ENCODE data around the gene ROBO1. TPM values are rescaled to one million over a fixed set of nuclear protein-coding genes. Genes with fewer than 3 reads are reported as not detected.
"Not testable (repeated sequence)": the region's sequence is repeated elsewhere in the genome, so short reads cannot be mapped to it uniquely, and the experiment has no call there.

The ROBO1 gene
- total RNA-seq, 1 experiment from 2014 or later = 32.2 TPM

GRCh38 chr3:78751266-78751665, 1016.5 kb downstream of the ROBO1 start:
- H3K9me3 Mint-ChIP-seq (ENCODE audit: unreplicated experiment) = no peaks in the 10 kb centered on the region
- DNase-seq (ENCODE audit: unreplicated experiment) = no peak
- H3K27ac Mint-ChIP-seq (ENCODE audit: low read depth, unreplicated experiment) = no peak overlapping the region
- H3K4me3 Mint-ChIP-seq (ENCODE audit: unreplicated experiment) = no peak overlapping the region
- no peaks in the 10 kb centered on the region for H3K27me3 Mint-ChIP-seq (ENCODE audit: insufficient read depth, unreplicated experiment)
- intact Hi-C loops (cut with micrococcal nuclease) = no loop called here
- peaks cover 13% of the 10 kb centered on the region for H3K4me1 Mint-ChIP-seq (ENCODE audit: insufficient read depth, unreplicated experiment)
- CTCF ChIA-PET = interaction anchor here (0.5 kb wide), 1 partner anchor 11 kb away, joined by 3 read pairs; no protein-coding TSS in a partner anchor
- H3K36me3 Mint-ChIP-seq (ENCODE audit: insufficient read depth, unreplicated experiment) = no peaks in the 10 kb centered on the region
- no peak for TF ChIP-seq CTCF (IDR thresholded peaks at IDR 0.05; ENCODE audit: unreplicated experiment)
- POLR2A ChIA-PET = interaction anchor here (0.9 kb wide), 1 partner anchor 11 kb away, joined by 3 read pairs; no protein-coding TSS in a partner anchor
- no TSS peak for BruUV-seq (replicated peaks)

- intact Hi-C loops (cut with micrococcal nuclease); BruUV-seq (replicated peaks); H3K27me3 Mint-ChIP-seq (ENCODE audit: insufficient read depth, unreplicated experiment); H3K27ac Mint-ChIP-seq (ENCODE audit: low read depth, unreplicated experiment); H3K4me3 Mint-ChIP-seq (ENCODE audit: unreplicated experiment); DNase-seq (ENCODE audit: unreplicated experiment); CTCF ChIA-PET; H3K9me3 Mint-ChIP-seq (ENCODE audit: unreplicated experiment); H3K36me3 Mint-ChIP-seq (ENCODE audit: insufficient read depth, unreplicated experiment): not testable (repeated sequence)
- POLR2A ChIA-PET = interaction anchor here (0.9 kb wide), 1 partner anchor 10 kb away, joined by 3 read pairs; no protein-coding TSS in a partner anchor
- peaks cover 13% of the 10 kb centered on the region for H3K4me1 Mint-ChIP-seq (ENCODE audit: insufficient read depth, unreplicated experiment)
These were observed 1017.5 kb downstream of the ROBO1 start for GRCh38 chr3:78750291-78750690.

- Mint-ChIP-seq H3K9me3 (ENCODE audit: unreplicated experiment) (no peaks in the 10 kb centered on the region), H3K4me3 (ENCODE audit: unreplicated experiment) (no peak overlapping the region), H3K36me3 (ENCODE audit: insufficient read depth, unreplicated experiment) (no peaks in the 10 kb centered on the region), H3K27ac (ENCODE audit: low read depth, unreplicated experiment) (no peak overlapping the region), H3K27me3 (ENCODE audit: insufficient read depth, unreplicated experiment) (no peaks in the 10 kb centered on the region), H3K4me1 (ENCODE audit: insufficient read depth, unreplicated experiment) (peaks cover 6% of the 10 kb centered on the region)
- no peak for DNase-seq (ENCODE audit: unreplicated experiment)
- intact Hi-C loops (cut with micrococcal nuclease) = no loop called here
- no TSS peak for BruUV-seq (replicated peaks)
- CTCF ChIA-PET = no interaction called here
- no peak for TF ChIP-seq CTCF (IDR thresholded peaks at IDR 0.05; ENCODE audit: unreplicated experiment)
- POLR2A ChIA-PET = no interaction called here
These were observed 1018.7 kb downstream of the ROBO1 start for GRCh38 chr3:78749056-78749455.

GRCh38 chr3:78745847-78746246, 1022.0 kb downstream of the ROBO1 start:
- DNase-seq (ENCODE audit: unreplicated experiment) = no peak
- intact Hi-C loops (cut with micrococcal nuclease) = no loop called here
- ChIA-PET POLR2A (no interaction called here), CTCF (no interaction called here)
- TF ChIP-seq CTCF (IDR thresholded peaks at IDR 0.05; ENCODE audit: unreplicated experiment) = no peak
- no peaks in the 10 kb centered on the region for H3K4me1 Mint-ChIP-seq (ENCODE audit: insufficient read depth, unreplicated experiment)
- no peaks in the 10 kb centered on the region for H3K36me3 Mint-ChIP-seq (ENCODE audit: insufficient read depth, unreplicated experiment)
- H3K27ac Mint-ChIP-seq (ENCODE audit: low read depth, unreplicated experiment) = no peak overlapping the region
- no TSS peak for BruUV-seq (replicated peaks)
- H3K27me3 Mint-ChIP-seq (ENCODE audit: insufficient read depth, unreplicated experiment) = no peaks in the 10 kb centered on the region
- no peak overlapping the region for H3K4me3 Mint-ChIP-seq (ENCODE audit: unreplicated experiment)
- no peaks in the 10 kb centered on the region for H3K9me3 Mint-ChIP-seq (ENCODE audit: unreplicated experiment)

- no peak for TF ChIP-seq CTCF (IDR thresholded peaks at IDR 0.05; ENCODE audit: unreplicated experiment)
- Mint-ChIP-seq H3K27me3 (ENCODE audit: insufficient read depth, unreplicated experiment) (no peaks in the 10 kb centered on the region), H3K4me3 (ENCODE audit: unreplicated experiment) (no peak overlapping the region), H3K36me3 (ENCODE audit: insufficient read depth, unreplicated experiment) (no peaks in the 10 kb centered on the region), H3K4me1 (ENCODE audit: insufficient read depth, unreplicated experiment) (peaks cover 8% of the 10 kb centered on the region), H3K9me3 (ENCODE audit: unreplicated experiment) (no peaks in the 10 kb centered on the region), H3K27ac (ENCODE audit: low read depth, unreplicated experiment) (no peak overlapping the region)
- CTCF ChIA-PET = no interaction called here
- DNase-seq (ENCODE audit: unreplicated experiment) = no peak
- BruUV-seq (replicated peaks) = no TSS peak
- POLR2A ChIA-PET = interaction anchor here (0.6 to 0.8 kb wide), 2 partner anchors 12 to 187 kb away, joined by 3 read pairs; no protein-coding TSS in a partner anchor
- intact Hi-C loops (cut with micrococcal nuclease) = no loop called here
These were observed 1025.3 kb downstream of the ROBO1 start for GRCh38 chr3:78742491-78742890.

Measured in MCF 10A (cell line).